Endothelial cell of umbilical vein (primary cell): ENCODE measurements around the gene NSUN7. TPM values are rescaled to one million over a fixed set of nuclear protein-coding genes. Genes with fewer than 3 reads are reported as not detected.

Source experiments
- BruUV-seq: library from RNA; stranded (reverse); fragments of 400-500 nt; replicated peaks from 2 replicates; lab custom pipeline; 2021; lab: Mats Ljungman, UMichigan
- CTCF ChIA-PET: fragments of 300-600, 350-600 bp; sonication (Branson Sonifier 250); formaldehyde crosslinking; loops from one replicate; lab custom pipeline; 2021; ENCODE audit warnings: antibody characterized with exemption, inconsistent platforms; lab: Charles Lee
- POLR2A ChIA-PET: fragments of 300-600, 350-600 bp; sonication (Branson Sonifier 250); formaldehyde crosslinking; loops from one replicate; lab custom pipeline; 2021; ENCODE audit warnings: antibody characterized with exemption, inconsistent platforms; lab: Charles Lee
- DNase-seq: peaks from one replicate; pipeline ENCODE4 v3.0.0-alpha.2; 2011; ENCODE audit warnings: low read depth, low spot score
- FAIRE-seq: peaks from 2 replicates; lab custom pipeline; 2011; peaks lifted over from hg19 to GRCh38; lab: Jason Lieb, UNC
- H2AFZ ChIP-seq: 2 replicates; pipeline ENCODE4 v1.6.0; 2012; ENCODE audit warnings: low read depth, low read length, control low read depth, inconsistent platforms
- H3K27ac ChIP-seq: 2 replicates; pipeline ENCODE4 v1.5.1; 2011; ENCODE audit warnings: low read depth, mild to moderate bottlenecking, control low read depth, low read length, moderate library complexity; ENCODE audit not compliant: insufficient read depth
- H3K27me3 ChIP-seq, 2 experiments: 2 replicates each; pipeline versions ENCODE4 v1.6.0 to v1.6.1; 2011; ENCODE audit warnings: low read length in 2 of 2, mixed read lengths in 1 of 2; ENCODE audit not compliant: control insufficient read depth in 2 of 2, insufficient read depth in 2 of 2
- H3K36me3 ChIP-seq, 2 experiments: 2 replicates in 1 of 2; 3 replicates in 1 of 2; pipeline ENCODE4 v1.5.1; 2011; ENCODE audit warnings: low read length in 2 of 2, mild to moderate bottlenecking in 1 of 2, moderate library complexity in 1 of 2; ENCODE audit not compliant: control insufficient read depth in 2 of 2, insufficient read depth in 2 of 2; ENCODE audit errors: extremely low read depth in 1 of 2
- H3K4me1 ChIP-seq: 3 replicates; pipeline ENCODE4 v1.5.1; 2011; ENCODE audit warnings: mild to moderate bottlenecking, low read length; ENCODE audit not compliant: control insufficient read depth, insufficient read depth; ENCODE audit errors: extremely low read depth
- H3K4me2 ChIP-seq: 2 replicates; pipeline ENCODE4 v1.6.1; 2011; ENCODE audit warnings: low read length, control low read depth, mixed read lengths; ENCODE audit not compliant: insufficient read depth
- H3K4me3 ChIP-seq, 3 experiments: fragments of 200-600 bp in 1 of 3; sonication (generic), shearing (Covaris generic) in 1 of 3; replicated peaks in 1 of 3; 2 replicates each; pipeline ENCODE4 v1.5.1; 2011 to 2016; ENCODE audit warnings: control low read depth in 3 of 3, low read length in 3 of 3, mild to moderate bottlenecking in 2 of 3, inconsistent platforms in 1 of 3, low read depth in 1 of 3, moderate library complexity in 1 of 3; ENCODE audit not compliant: insufficient read depth in 1 of 3
- H3K79me2 ChIP-seq: 2 replicates; pipeline ENCODE4 v1.6.0; 2012; ENCODE audit warnings: low read length, inconsistent platforms; ENCODE audit not compliant: control insufficient read depth, insufficient read depth
- H3K9ac ChIP-seq: replicated peaks from 2 replicates; pipeline ENCODE3; 2011; ENCODE audit warnings: low read length, control low read depth; ENCODE audit not compliant: insufficient read depth; ENCODE audit errors: extremely low read depth
- H3K9me1 ChIP-seq: replicated peaks from 3 replicates; pipeline ENCODE4 v1.6.0; 2011; ENCODE audit warnings: mild to moderate bottlenecking, low read length; ENCODE audit not compliant: control insufficient read depth, insufficient read depth; ENCODE audit errors: extremely low read depth
- H3K9me3 ChIP-seq: replicated peaks from 2 replicates; pipeline ENCODE4 v1.5.1; 2012; ENCODE audit warnings: low read length, inconsistent platforms; ENCODE audit not compliant: control insufficient read depth, insufficient read depth
- H4K20me1 ChIP-seq: replicated peaks from 2 replicates; pipeline ENCODE3; 2011; ENCODE audit warnings: mild to moderate bottlenecking, low read length; ENCODE audit not compliant: control insufficient read depth, insufficient read depth; ENCODE audit errors: extremely low read depth
- CTCF ChIP-seq, 2 donors: IDR thresholded peaks; 1 replicate in 1 of 2; 2 replicates in 1 of 2; pipeline ENCODE4 v1.5.1; 2011; ENCODE audit warnings: low read length in 2 of 2, mild to moderate bottlenecking in 2 of 2, moderate library complexity in 2 of 2, control low read depth in 1 of 2, inconsistent platforms in 1 of 2, low read depth in 1 of 2; ENCODE audit not compliant: insufficient read depth in 1 of 2; ENCODE audit errors: extremely low read depth in 1 of 2
- EZH2 ChIP-seq: IDR thresholded peaks from 2 replicates; pipeline ENCODE4 v1.6.1; 2012; ENCODE audit warnings: borderline replicate concordance, low read depth, mild to moderate bottlenecking, moderate library complexity, low read length, inconsistent platforms; ENCODE audit not compliant: severe bottlenecking
- FOS ChIP-seq: IDR thresholded peaks from 2 replicates; pipeline ENCODE4 v1.6.1; 2011; ENCODE audit warnings: mild to moderate bottlenecking, low read length, moderate library complexity, borderline replicate concordance; ENCODE audit not compliant: insufficient read depth
- GATA2 ChIP-seq: IDR thresholded peaks from 2 replicates; pipeline ENCODE4 v1.7.0; 2011; ENCODE audit warnings: low read depth, mild to moderate bottlenecking, moderate library complexity, mixed read lengths, low read length; ENCODE audit not compliant: insufficient read length, insufficient read depth
- JUN ChIP-seq: IDR thresholded peaks from 2 replicates; pipeline ENCODE4 v1.6.1; 2011; ENCODE audit warnings: borderline replicate concordance, low read depth; ENCODE audit not compliant: insufficient read length, insufficient read depth
- MAX ChIP-seq: IDR thresholded peaks from 2 replicates; pipeline ENCODE4 v1.6.1; 2011; ENCODE audit not compliant: insufficient read depth, insufficient read length
- MYC ChIP-seq: IDR thresholded peaks from one replicate; pipeline ENCODE4 v1.6.1; 2011; ENCODE audit warnings: mild to moderate bottlenecking, low read depth, low read length
- POLR2A ChIP-seq: IDR thresholded peaks from 2 replicates; pipeline ENCODE4 v1.6.1; 2012; ENCODE audit warnings: low read depth, mild to moderate bottlenecking, control low read depth, low read length
- POLR2AphosphoS5 ChIP-seq: IDR thresholded peaks from 2 replicates; pipeline ENCODE4 v1.6.1; 2012; ENCODE audit warnings: low read depth, mild to moderate bottlenecking, control low read depth, low read length, moderate library complexity; ENCODE audit not compliant: insufficient read depth
- dilution Hi-C: fragments of 300-500 bp; cut with MboI; formaldehyde crosslinking; loops from one replicate; pipeline ENCODE4 v1.15.0; 2019; ENCODE audit warnings: low sequenced_read_pairs; ENCODE audit not compliant: extremely low pct_ligation_motif_present
- intact Hi-C: fragments of 100-400 bp; cut with micrococcal nuclease; formaldehyde crosslinking; loops from one replicate; pipeline ENCODE4 v1.10.0; 2022
- polyA plus RNA-seq, 4 experiments: library from polyadenylated mRNA; depleted of rRNA in 3 of 4; stranded (reverse) in 3 of 4; unstranded in 1 of 4; fragments of >200 nt; gene quantifications; 2 replicates each; pipeline versions ENCODE4 v1.2.1 to v1.2.3, GENCODE V29; 2011 to 2012; ENCODE audit warnings: missing spikeins in 1 of 4
- total RNA-seq: library from RNA; stranded (reverse); gene quantifications from 2 replicates; pipeline ENCODE4 v1.2.3, GENCODE V29; 2021

NSUN7 gene
- total and polyA plus RNA-seq, 2 donors (not counting 3 experiments of a cell fraction or from before 2014, with no cell fraction given), result 0.03 to 0.20 TPM

- Histone ChIP-seq H3K36me3 (peaks cover 0 to 2% of the 10 kb centered on the region in 2 experiments), H3K79me2 (no peaks in the 10 kb centered on the region), H3K9me3 (no peaks in the 10 kb centered on the region), H3K27me3 (no peaks in the 10 kb centered on the region), H4K20me1 (no peaks in the 10 kb centered on the region), H3K9ac (peak overlapping the region; percentile 15), H3K4me3 (peak overlapping the region in 2 of 3 experiments; percentile 6 to 24), H3K4me2 (peak overlapping the region; percentile 55), H2AFZ (peak overlapping the region; percentile 63), H3K9me1 (no peaks in the 10 kb centered on the region), H3K27ac (no peak overlapping the region), H3K4me1 (no peaks in the 10 kb centered on the region)
- dilution Hi-C loops, result no loop called here
- POLR2A ChIA-PET, result no interaction called here
- BruUV-seq, result no TSS peak
- intact Hi-C loops, result no loop called here
- DNase-seq (peak; percentile 42), FAIRE-seq (peak; percentile 46)
- no peak for TF ChIP-seq FOS
- no peak for TF ChIP-seq MYC
- TF ChIP-seq POLR2A, result no peak
- TF ChIP-seq POLR2AphosphoS5, result no peak
- CTCF ChIA-PET, result interaction anchor here (4.7 kb wide), 1 partner anchor 16 kb away, joined by 21 read pairs; no protein-coding TSS in a partner anchor
Measured at GRCh38 chr4:40856840-40857362, 107.1 kb downstream of the NSUN7 start.

GRCh38 chr4:40857956-40858355 is 108.2 kb downstream of the NSUN7 start:
- no peak overlapping the region for H3K4me2 ChIP-seq
- H3K4me3 ChIP-seq, result no peak overlapping the region
- dilution Hi-C loops, result no loop called here
- DNase-seq, result no peak
- no peaks in the 10 kb centered on the region for H3K9me3 ChIP-seq
- no peak overlapping the region for H3K9ac ChIP-seq
- no peak for FAIRE-seq
- ChIA-PET POLR2A (no interaction called here), CTCF (interaction anchor here (4.7 kb wide), 1 partner anchor 17 kb away, joined by 21 read pairs; no protein-coding TSS in a partner anchor)
- H4K20me1 ChIP-seq, result no peaks in the 10 kb centered on the region
- H3K27ac ChIP-seq, result no peak overlapping the region
- intact Hi-C loops, result no loop called here
- peaks cover 0 to 3% of the 10 kb centered on the region in 2 experiments for H3K36me3 ChIP-seq
- H2AFZ ChIP-seq, result no peak overlapping the region
- no peaks in the 10 kb centered on the region for H3K27me3 ChIP-seq
- no peaks in the 10 kb centered on the region for H3K4me1 ChIP-seq
- no peaks in the 10 kb centered on the region for H3K79me2 ChIP-seq
- TF ChIP-seq GATA2, result no peak
- TF ChIP-seq MYC, result no peak
- no peak for TF ChIP-seq EZH2
- no peak for TF ChIP-seq JUN
- TF ChIP-seq MAX, result no peak
- TF ChIP-seq POLR2A, result no peak
- TF ChIP-seq FOS, result no peak
- no peak for TF ChIP-seq CTCF (IDR thresholded peaks at IDR 0.05; ENCODE audit: extremely low read depth in 1 of 2, insufficient read depth in 1 of 2, low read depth in 1 of 2, low read length in 2 of 2)
- TF ChIP-seq POLR2AphosphoS5, result no peak
- BruUV-seq, result no TSS peak
- H3K9me1 ChIP-seq, result no peaks in the 10 kb centered on the region
